ENCODE results near the gene AMN1.

- TF ChIP-seq REST (IDR thresholded peaks at IDR 0.05; ENCODE audit: insufficient read depth in 1 of 2, low read depth in 2 of 2, low read length in 2 of 2): no peak
- TF ChIP-seq POLR2AphosphoS5 (IDR thresholded peaks at IDR 0.05; ENCODE audit: low read depth, low read length): no peak
Observed at GRCh38 chr12:31726575-31726974, 2.2 kb downstream of the AMN1 start.

Measured in PFSK-1 (cell line).